GM19452 (cell line): Measurements from ENCODE around the gene FOXQ1.

Source experiments
- ATAC-seq: cut with Tn5 transposase; IDR thresholded peaks from one replicate; pipeline ENCODE4 v1.9.1; 2021; ENCODE audit not compliant: unreplicated experiment

Gene FOXQ1

DNA sequence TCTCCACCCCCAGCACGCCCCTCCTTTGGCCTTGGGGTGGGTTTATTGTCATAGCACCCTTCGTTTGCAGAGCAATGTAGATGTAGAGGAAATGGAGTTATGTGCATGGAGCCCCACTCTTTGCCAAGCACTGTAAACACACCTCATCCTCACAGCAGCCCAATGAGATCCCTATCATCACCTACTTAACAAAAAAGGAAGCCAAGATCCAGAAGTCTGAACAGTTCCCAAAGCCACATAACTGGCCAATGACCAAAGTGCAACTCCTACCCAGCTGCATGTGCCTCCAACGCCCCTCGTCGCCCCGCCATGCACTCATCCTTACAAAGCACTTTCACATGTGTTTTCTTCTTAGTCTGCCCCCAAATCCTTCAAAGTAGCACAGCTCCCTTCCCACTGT, 21.8 kb upstream of the FOXQ1 start:
- no peak for ATAC-seq

DNA sequence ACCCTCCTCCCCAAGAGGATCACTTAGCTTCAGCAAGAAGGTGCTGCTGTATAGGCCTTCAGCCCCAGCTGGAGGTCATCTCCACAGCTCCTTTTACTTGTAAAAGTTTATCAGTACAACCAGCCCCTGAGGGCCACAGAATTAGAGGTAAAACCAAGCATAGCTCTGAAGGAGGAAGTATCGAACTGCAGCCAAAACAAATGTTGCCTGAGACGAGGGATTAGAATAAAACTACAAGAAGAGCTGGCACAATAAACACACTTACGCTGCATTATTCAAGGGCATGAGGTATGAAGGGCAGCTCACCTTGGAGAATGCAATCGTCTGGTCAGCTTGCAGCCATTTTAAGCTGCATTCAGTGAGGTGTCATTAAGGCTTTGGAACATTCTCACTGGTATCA, 21.1 kb upstream of the FOXQ1 start:
- no peak for ATAC-seq

DNA sequence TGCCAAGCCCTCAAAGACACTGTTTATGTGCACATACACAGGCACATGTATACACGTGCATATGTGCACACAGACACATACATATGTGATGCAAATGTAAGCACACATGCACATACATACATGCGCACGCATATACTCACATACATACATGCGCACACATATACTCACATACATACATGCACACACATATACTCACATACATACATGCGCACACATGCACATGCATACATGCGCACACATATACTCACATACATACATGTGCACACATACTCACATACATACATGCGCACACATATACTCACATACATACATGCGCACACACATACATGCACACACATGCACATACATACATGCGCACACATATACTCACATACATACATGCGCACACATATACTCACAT, 20.5 kb upstream of the FOXQ1 start:
- no peak for ATAC-seq

DNA sequence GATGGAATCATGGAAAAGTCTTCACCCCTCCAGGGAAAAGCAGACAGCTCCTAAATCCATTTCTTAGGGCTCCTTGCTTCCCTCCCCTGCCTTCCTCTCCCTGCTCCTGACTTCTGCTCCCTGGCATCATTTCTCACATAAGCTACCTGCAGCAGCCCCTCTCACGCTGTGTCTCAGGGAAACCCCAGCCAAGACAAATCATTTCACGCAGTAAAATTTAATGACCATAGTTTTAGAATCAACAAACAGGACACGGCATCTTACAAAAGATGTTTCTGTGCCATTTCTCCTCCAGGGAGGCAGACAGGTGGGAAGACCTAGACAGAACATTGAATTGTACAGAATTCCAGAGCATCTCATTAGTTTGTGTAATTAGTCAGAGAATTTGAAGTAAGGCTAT, 16.5 kb upstream of the FOXQ1 start:
- no peak for ATAC-seq

DNA sequence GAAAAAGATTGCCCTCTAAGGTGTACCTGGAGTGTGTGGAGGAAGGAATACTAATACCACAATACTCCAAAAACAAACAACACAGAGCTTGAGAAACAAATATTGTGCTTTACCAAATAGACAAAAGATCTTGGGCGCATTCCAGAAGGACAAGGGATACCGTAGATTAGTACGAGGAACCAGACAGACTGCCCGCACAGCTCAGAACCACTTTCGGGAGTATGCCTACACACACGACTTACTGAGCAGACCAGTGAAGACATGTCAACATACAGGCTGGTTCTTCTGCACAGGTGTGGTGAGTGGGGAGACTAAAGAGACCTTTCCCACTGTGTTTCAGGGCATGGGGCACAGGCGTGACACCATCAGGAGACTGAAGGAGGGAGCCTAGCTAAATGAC, 15.8 kb upstream of the FOXQ1 start:
- ATAC-seq = no peak

DNA sequence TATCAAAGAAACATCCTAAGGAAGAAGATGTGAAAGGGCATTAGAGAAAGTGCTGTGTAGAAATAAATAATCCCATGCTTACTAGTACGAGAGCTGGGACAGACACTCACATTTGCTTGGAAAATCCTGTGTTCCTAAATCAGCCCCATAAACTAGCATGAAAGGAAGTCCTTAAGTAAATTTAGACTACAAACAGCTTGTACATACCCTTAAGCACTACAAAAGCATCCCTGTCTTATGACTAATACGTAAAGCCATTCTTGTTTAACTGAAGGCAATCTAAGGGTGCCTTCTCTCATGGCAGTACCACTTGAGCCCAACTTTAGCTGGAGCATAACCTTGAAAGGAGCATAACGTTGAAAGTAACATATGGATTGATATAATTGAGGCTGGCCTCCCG, 15.4 kb upstream of the FOXQ1 start:
- no peak for ATAC-seq

DNA sequence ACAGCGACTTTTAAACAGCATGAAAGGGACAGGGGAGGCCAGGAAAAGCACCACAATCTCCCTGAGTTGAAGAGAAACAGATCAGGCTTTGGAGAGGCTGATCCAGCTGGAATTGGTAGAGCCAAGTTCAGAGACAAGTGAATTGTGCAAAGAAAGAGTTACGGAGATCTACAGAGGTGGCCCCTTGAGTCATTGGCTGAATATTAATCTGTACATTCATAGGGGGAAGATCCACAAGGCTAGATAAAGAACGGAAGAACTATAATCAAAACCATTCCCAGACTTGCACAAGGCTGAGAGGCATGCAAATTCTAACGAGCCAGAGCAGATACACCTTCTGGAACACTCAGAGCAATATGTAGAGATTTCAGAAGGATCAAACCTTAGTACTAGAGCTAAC, 14.2 kb upstream of the FOXQ1 start:
- no peak for ATAC-seq

DNA sequence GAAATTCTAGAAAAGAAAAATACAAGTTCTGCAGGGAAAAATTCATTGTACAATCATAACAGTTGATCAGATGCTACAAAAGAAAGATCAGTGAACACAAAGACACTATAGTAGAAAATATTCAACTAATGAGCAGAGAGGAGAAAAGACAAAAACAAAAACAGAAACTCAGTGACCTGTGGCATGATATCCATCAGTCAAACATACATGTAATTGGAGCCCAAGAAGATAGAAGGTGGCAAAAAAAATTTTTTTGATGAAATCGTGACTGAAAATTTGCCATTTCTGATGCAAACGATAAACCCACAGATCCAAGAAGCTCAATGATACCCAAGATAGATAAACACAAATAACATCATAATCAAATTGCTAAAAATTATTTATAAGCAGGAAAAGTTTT, 13.1 kb upstream of the FOXQ1 start:
- no peak for ATAC-seq

DNA sequence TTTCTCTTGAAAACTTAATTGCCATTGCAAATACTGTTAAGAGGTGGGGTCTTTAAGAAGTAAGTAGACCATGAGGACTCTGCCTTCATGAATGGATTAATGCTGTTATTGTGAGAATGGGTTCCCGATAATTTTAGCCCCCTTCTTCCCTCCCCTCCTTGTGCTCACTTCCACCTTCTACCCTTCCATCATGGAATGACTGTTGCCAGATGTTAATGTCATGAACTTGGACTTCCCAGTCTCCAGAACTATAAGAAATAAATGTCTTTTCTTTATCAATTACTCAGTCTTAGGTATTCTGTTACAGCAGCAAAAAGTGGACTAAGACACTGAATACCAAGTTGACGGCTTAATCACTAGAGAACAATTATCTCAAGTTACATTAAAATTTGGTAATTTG, 5.8 kb upstream of the FOXQ1 start:
- ATAC-seq = no peak

DNA sequence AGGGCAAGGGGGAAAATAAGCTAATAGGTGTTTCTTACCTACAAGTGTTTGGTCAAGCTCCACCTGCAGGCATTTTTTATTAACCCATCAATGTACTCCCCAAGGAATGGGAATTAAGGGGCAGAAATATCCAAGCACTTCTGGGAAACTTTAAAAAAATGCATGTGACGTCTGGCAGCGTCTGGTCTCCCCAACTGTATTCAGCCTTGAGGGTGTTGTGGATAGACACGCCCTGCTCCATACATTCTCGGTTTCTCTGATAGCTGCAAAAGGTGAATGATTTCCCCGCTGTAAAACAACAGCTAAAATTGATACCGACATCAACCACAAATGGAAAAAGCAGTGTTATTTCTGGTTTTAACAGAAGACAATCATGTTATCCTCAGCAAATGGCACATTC, 2.5 kb upstream of the FOXQ1 start:
- ATAC-seq = no peak

DNA sequence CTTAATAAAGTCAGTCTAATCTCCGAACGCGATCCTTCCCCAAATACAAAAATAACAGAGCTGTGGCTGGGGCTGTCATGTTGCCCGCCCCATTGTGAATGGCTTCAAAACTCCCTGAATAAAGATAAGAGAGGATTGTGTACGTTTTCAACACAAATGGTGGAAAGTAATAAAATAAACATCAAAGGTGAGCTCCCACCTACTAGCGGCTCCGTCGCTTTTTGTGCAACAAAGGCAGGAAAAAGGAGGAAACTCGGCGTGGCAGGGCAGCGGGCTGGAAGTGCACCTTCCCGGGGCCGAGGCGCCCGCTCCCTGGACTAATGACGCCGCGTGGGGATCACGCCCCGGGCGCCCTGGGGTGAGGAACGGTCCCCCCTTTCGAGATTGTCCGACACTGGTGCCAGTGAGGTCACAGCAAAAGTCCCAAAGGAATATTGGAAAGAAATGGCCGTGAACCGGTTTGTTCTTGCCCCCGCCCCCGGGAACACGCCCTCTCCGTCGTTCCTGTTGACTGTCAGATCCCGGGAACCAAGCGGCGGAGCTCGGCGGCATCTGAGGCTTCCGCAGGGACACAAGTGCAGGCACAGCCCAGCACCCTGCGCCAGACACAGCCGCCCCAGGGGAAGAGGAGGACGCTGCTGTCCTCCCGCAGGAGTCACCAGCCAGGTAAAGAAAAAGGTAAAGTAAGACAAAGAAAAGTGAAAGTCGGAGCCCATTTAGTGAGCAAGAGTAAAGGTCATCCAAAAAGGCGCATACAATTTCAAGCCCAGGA, 1.1 kb upstream of the FOXQ1 start:
- ATAC-seq = no peak

DNA sequence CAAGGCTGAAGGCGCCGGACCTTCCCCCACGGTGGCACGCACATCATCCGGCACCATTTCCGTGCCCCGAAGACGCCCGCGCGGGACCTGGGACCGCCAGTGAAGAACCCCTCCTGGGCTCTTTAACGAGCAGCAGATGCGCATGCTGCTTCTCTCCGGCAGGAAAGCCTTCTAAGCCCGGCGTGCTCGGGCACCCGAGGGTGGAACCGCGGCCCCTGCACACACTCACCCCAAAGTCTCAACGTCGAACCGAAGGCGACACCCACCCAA, 240 bp downstream of the FOXQ1 start:
- ATAC-seq = no peak

DNA sequence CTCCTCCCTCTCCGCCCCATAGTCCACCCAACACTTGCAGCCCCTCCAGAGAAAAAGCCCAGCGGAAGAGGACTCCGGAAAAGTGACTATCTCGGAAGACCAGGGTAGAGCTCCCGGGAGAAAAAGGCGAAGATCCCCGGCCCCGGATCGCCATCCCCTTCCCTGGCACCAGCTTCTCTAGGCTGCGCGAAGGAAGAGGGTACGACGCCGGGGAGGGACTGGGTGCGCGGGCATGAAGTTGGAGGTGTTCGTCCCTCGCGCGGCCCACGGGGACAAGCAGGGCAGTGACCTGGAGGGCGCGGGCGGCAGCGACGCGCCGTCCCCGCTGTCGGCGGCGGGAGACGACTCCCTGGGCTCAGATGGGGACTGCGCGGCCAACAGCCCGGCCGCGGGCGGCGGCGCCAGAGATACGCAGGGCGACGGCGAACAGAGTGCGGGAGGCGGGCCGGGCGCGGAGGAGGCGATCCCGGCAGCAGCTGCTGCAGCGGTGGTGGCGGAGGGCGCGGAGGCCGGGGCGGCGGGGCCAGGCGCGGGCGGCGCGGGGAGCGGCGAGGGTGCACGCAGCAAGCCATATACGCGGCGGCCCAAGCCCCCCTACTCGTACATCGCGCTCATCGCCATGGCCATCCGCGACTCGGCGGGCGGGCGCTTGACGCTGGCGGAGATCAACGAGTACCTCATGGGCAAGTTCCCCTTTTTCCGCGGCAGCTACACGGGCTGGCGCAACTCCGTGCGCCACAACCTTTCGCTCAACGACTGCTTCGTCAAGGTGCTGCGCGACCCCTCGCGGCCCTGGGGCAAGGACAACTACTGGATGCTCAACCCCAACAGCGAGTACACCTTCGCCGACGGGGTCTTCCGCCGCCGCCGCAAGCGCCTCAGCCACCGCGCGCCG, 822 bp downstream of the FOXQ1 start:
- no peak for ATAC-seq

DNA sequence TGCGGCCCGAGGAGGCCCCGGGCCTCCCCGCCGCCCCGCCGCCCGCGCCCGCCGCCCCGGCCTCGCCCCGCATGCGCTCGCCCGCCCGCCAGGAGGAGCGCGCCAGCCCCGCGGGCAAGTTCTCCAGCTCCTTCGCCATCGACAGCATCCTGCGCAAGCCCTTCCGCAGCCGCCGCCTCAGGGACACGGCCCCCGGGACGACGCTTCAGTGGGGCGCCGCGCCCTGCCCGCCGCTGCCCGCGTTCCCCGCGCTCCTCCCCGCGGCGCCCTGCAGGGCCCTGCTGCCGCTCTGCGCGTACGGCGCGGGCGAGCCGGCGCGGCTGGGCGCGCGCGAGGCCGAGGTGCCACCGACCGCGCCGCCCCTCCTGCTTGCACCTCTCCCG, 1.5 kb downstream of the FOXQ1 start:
- ATAC-seq = no peak

DNA sequence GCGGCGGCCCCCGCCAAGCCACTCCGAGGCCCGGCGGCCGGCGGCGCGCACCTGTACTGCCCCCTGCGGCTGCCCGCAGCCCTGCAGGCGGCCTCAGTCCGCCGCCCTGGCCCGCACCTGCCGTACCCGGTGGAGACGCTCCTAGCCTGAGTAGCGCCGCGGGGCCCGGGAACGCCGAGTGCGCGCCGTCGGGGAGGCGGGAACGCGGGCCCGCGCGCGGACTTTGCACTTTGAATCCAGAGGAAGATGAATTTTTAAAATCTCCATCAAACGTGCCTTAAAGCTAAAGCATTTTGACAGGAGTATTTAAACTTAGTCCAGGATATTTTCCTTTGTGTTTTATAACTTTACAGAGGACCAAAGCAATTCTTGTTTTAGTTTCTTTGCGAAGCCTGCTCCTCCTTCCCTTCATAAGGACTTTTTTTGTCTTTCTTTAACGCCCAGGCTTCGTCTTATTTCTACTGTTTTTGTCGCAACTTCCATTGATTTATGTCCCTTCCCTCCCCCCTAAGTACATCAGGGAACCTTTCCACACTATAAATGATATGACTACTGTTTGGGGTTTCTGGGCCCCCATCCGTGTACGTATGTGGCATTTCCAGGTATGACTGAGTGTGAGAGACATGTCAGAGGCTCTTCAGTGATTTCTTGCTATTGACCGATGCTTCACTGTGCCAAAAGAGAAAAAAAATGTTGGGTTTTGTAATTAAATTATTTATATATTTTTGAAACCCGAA, 2.0 kb downstream of the FOXQ1 start:
- ATAC-seq = no peak

DNA sequence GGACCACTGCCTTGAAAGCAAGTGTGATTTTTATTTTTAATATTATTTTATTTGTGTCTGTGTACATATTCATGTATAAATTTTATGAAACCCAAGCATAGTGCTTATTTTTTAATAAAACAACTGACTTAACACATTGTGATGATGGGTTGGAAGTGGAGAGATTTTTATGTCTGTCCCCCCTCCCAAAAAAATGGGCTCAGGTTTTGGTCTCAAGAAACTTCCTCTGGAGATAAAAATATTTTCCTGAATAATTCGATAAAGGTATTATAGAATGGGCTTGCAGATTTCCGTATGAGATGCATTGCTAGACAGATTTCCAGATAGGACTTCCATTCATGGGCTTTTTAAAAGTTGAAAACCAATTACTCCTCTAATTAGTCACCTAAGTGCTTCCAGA, 2.7 kb downstream of the FOXQ1 start:
- no peak for ATAC-seq

DNA sequence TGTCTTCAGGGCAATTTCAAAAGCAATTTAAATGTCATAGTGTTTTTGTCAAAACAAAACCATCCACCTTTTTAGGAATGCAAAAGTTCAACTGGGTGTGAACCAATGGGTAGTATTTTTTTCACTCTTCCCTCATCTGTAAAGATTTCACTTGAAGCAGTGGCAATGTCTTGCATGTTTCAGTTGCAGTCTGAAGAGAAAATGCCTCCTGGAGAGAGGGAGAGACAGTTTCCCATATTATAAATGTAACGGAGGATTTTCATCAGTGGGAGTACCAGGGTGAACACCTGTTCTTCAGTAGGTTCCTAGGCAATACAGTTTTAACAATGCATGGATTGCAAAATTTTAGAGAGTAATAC, 3.3 kb downstream of the FOXQ1 start:
- ATAC-seq = no peak

DNA sequence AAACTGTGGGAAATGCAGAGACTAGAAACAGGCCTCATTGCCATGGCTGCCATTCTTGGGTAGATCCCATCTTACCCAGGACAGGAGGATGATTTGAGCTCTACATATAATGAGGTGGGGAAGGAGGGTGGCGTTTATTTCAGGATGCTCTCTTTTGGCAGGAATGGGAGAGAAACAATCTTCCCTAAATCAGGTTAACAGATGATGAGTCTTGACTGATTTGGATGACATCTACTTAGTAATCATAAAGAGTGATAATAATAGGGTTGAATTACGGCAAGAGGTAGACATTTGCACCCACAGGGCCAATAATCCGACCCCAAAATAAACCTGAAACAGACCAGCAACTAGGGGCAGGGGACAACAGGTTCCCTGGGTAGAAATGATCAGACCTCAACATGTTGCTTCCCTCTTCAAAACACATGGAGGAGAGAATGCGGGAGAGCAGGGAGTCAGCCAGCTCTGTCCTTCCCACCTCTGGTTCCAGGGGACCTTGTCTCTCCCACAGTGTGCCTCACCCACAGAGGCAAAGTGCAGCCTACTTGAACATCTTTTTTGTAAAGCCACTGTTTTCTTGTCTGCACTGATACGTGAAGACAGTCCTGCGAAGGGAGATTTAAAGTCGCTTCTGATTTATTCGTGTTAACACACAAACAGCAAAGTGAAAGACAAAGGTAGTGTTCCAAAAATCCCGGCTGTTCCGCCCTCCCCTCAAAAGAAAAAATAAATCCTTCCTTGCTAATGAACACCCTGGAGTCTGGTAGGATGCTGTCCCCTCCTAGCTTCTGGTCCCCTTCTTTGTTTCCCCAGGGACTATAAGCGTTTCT, 3.9 kb downstream of the FOXQ1 start:
- no peak for ATAC-seq

DNA sequence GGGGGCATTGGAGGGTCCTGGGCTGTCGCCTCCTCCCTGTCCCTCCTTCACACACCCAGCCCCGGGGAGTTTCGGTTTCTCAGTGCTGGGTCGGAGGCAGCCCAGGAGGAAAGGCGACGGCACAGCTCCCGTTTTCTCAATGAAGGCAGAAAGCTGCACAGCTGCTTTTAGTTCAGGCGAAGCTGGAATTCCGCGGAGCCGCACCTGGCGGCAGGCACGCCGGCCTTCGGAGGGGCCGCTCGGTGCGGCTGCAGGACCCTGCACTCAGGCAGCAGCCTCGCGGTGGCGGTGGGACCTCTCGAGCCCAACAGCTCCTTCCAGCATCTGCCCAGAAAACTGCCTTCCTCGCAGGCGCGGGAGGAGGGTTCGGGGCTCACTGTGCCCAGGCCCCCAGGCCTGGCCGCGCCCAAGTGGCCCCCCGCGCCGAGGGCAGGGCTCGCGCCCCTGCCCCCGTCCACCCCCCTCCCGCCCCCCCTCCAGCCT, 4.6 kb downstream of the FOXQ1 start:
- no peak for ATAC-seq

DNA sequence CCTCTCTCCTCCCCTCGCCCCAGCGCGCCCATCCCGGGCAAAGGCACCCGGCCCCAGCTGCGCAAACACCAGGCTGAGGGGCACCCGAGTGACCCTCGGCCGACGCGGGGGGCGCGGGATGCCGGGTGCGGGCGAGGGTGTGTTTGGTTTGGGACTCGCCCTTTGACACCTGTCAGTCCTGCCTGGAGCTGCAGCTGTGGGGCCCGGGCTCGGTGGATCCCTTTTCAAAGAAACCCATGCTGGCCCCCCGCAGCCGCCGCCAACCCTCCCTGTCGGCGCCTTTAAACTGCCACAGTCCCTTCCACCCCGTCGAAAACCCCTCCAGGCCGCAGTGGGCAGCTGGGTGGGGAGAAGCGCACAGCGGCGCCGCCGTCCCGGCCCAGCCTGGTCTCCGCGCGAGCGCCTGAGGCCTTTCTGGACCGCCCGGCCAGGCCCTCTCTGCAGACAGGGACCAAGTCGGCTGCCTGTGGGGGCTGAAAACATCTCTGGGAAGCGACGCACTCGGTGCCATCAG, 5.5 kb downstream of the FOXQ1 start:
- no peak for ATAC-seq

DNA sequence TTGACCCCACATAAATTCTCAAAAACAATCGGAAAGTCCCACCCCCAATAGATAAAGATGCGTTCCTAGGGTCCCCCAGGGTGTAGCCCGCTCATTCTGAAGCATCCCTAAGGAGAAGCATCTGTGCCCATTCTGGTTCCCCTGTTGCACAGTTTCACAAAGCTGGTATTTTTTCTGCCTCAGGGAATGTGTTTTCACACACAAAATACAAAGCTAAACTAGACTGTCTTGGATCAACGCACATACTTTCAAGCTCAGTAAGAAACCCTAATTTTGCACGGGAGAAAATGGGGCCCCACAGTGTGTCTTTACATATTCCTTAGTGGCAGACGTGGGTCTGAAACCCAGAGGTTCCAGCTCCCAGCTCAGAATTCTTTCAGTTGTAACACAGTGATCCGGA, 6.1 kb downstream of the FOXQ1 start:
- ATAC-seq = no peak
